Kidney tubule cell (primary cell): ENCODE data around the gene IWS1.

Experiments
- DNase-seq: peaks from one replicate; pipeline ENCODE4 v3.0.0-alpha.2; 2018; ENCODE audit warnings: low spot score

Gene IWS1

DNA sequence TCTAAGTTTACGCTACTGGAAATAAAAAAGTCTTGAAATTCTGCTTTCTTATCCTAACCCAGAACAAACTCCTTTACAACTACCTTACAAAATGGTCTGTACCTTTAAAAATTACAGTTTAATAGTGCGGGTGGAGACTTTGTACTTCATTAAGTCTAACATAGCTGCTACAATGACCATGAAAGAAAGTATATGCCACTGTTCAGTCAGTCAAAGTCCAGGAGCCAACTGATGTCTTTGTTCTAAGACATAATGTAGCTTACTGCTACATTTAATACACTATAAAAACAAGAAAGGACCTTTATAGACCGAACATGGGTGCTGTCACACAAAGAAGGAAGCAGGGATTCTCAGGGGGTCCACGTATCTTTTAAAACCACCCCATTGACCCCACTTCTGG lies 36.0 kb downstream of the IWS1 start:
- DNase-seq = no peak

DNA sequence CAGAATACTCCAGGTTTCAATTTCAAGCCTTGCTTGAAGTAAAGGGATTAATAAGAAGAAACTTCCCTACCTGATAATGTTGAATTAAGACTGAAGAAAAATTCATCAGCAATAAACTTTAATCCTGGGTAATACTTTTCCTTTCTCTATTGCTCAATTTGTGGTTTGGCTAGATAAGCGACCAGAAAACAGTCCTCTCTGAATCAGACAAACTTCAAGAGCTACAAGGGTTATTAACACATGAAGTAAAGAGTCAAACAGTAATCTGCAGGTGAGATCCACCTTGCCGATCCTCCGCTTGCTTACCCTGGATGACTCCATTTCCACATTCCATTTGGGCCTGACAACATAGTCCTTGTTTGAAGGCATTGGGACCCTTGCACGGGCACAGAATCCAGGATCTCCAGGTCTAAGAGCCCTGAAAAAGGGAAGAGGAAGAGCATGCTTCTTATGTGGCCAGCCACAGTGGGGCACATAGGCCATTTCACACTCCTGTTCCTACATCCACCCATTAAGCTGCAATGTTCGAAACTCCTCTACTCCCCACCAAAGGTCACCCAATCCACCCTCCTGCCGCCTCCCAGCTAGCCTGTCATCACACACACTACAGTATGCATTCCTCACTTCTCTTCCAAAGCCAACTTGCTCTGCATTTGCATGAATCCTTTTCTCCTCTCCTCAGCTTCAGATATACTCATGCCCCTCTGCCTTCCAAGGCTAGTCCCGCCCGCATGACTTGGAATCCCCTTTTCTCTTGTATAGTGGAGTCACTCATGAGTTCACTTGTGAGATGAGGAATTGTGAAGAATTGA lies 39.8 kb downstream of the IWS1 start:
- no peak for DNase-seq

GRCh38 chr2:127485694-127486071 lies 40.6 kb downstream of the IWS1 start:
- DNase-seq = no peak

DNA sequence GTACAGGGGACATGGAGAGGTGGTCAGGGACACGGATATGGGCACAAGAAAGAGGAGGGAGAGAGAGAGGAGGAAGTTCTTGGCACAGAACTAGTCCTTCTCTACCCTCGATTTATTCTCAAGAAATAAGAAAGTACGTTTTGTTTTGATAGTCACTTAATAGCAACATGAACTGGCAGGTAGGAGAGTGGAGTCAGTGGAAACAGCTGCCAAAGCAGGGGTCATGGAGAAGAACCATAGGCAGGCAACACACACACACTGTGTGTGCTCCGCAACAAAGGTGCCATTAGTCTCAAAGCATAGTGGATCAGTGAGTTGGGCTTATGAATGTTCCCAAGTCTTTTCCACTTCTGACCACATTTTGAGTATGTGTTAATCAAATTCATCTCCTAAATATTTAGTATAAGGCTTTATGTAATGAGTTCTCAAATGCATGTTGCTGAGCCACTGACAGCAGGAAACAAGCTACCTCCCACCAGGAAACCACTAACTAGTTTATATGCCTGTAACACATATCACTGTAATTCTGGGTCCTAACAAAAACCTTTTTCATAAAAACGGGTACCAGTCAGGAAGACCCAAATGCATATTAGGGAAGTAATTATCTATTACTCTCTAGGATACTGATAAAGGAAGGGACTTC lies 41.1 kb downstream of the IWS1 start:
- no peak for DNase-seq

DNA sequence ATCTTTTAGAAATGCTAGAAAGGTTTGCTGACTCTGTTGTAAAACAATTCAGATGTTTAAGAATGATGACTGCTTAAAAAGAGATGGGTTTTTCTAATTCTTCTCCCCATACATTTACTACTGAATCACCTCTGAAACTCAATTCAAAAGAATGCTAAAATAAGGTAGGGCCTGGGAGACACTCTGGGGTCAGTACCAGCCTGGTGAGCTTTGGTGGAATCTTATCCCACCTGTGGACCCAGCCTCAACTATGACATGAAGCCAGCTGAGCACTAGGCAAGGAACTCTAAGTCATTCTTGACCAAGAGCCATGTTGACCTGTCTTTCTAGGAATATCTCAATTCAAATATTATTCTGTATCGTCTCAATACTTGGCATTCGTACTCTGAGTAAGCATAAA lies 44.3 kb downstream of the IWS1 start:
- no peak for DNase-seq

- DNase-seq = peak; percentile 4
Measured at GRCh38 chr2:127479866-127480743, 46.2 kb downstream of the IWS1 start.

GRCh38 chr2:127479219-127479825 lies 47.0 kb downstream of the IWS1 start:
- peak; percentile 60 for DNase-seq

GRCh38 chr2:127475788-127476187 lies 50.5 kb downstream of the IWS1 start:
- no peak for DNase-seq

- no peak for DNase-seq
Measured at GRCh38 chr2:127472268-127472667, 54.0 kb downstream of the IWS1 start.

GRCh38 chr2:127471286-127471988 lies 54.9 kb downstream of the IWS1 start:
- no peak for DNase-seq

- DNase-seq = no peak
Measured at GRCh38 chr2:127469974-127470373, 56.3 kb downstream of the IWS1 start.

DNA sequence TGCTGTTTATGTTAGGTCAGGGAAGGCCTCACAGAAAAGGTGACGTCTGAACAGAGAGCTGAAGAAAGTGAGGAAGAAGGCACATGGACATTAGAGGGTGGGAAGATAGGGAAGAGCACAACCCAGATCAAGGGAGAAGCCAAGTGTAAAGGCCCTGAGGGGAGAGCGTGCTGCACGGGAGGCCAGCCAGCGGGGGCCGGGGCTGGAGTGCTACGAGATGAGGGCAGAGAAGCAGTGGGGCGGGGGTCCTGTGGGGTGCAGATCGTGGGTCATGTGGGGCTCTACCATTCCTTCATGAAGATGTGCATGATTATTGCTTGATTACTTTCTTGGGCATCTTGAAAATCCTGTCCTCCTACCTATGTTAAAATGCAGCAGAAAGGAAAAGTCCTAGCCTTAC lies 57.2 kb downstream of the IWS1 start:
- no peak for DNase-seq

GRCh38 chr2:127465258-127465657 lies 61.0 kb downstream of the IWS1 start:
- DNase-seq = no peak

GRCh38 chr2:127464470-127465257 lies 61.6 kb downstream of the IWS1 start:
- no peak for DNase-seq

GRCh38 chr2:127463155-127463991 lies 62.9 kb downstream of the IWS1 start:
- DNase-seq = no peak

DNA sequence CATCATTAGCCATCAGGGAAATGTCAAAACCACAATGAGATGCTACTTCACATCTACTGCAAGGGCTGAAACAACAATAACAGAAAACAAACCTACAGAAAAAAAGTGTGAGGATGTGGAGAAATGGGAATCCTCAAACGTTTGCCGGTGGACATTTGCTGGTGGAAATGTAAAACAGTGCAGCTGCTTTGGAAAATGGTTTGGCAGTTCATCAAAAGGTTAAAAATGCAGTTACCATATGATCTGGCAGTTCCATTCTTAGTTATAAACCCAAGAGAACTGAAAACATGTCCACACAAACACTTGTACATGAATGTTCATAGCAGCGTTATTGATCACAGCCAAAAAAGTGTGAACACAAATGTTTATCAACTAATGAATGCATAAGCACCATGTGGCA lies 63.8 kb downstream of the IWS1 start:
- no peak for DNase-seq

- DNase-seq = no peak
Measured at GRCh38 chr2:127456960-127457359, 69.3 kb downstream of the IWS1 start.

GRCh38 chr2:127455566-127456493 lies 70.5 kb downstream of the IWS1 start:
- DNase-seq = peak; percentile 2
